Astrocyte of the cerebellum (primary cell): ENCODE results near the gene ANKRD10.

Experiments
- DNase-seq: peaks from one replicate; pipeline ENCODE4 v3.0.0-alpha.2; 2011; ENCODE audit warnings: low read depth
- H3K4me3 ChIP-seq: 2 replicates; pipeline ENCODE4 v1.5.1; 2011; ENCODE audit warnings: mild to moderate bottlenecking, low read depth, low read length, moderate library complexity
- CTCF ChIP-seq: IDR thresholded peaks from 2 replicates; pipeline ENCODE4 v1.5.1; 2012; ENCODE audit warnings: low read length, low read depth, moderate library complexity, mild to moderate bottlenecking; ENCODE audit errors: missing control alignments
- in situ Hi-C: cut with HindIII; loops from 2 replicates; pipeline ENCODE4 v1.10.0; 2017; ENCODE audit warnings: low sequenced_read_pairs

The ANKRD10 gene

GRCh38 chr13:110872768-110873638 lies 41.9 kb downstream of the ANKRD10 start:
- in situ Hi-C loops, result no loop called here
- no peak overlapping the region for H3K4me3 ChIP-seq

GRCh38 chr13:110872034-110872767 lies 42.7 kb downstream of the ANKRD10 start:
- H3K4me3 ChIP-seq, result no peak overlapping the region
- DNase-seq, result no peak
- in situ Hi-C loops, result no loop called here
- no peak for TF ChIP-seq CTCF

More at GRCh38 chr13:110872768-110873638, 41.9 kb downstream of the ANKRD10 start:
- DNase-seq, result no peak
- no peak for TF ChIP-seq CTCF

- in situ Hi-C loops, result loop anchor here (5.0 kb wide), 1 partner anchor 58 kb away; no protein-coding TSS in a partner anchor
- TF ChIP-seq CTCF, result no peak
- H3K4me3 ChIP-seq, result peak overlapping the region; percentile 27
- DNase-seq, result peak; percentile 100
These were observed 44.8 kb downstream of the ANKRD10 start for GRCh38 chr13:110869805-110870706.

GRCh38 chr13:110869231-110869804 lies 45.6 kb downstream of the ANKRD10 start:
- in situ Hi-C loops, result loop anchor here (5.0 kb wide), 1 partner anchor 57 kb away; no protein-coding TSS in a partner anchor
- TF ChIP-seq CTCF, result no peak
- no peak for DNase-seq
- peak overlapping the region; percentile 27 for H3K4me3 ChIP-seq

- no peak overlapping the region for H3K4me3 ChIP-seq
- in situ Hi-C loops, result loop anchor here (5.0 kb wide), 1 partner anchor 56 kb away; no protein-coding TSS in a partner anchor
- DNase-seq, result no peak
- TF ChIP-seq CTCF, result no peak
These were observed 46.1 kb downstream of the ANKRD10 start for GRCh38 chr13:110868720-110869119.

GRCh38 chr13:110867380-110867779 lies 47.5 kb downstream of the ANKRD10 start:
- DNase-seq, result no peak
- H3K4me3 ChIP-seq, result no peak overlapping the region
- in situ Hi-C loops, result loop anchor here (5.0 kb wide), 1 partner anchor 55 kb away; no protein-coding TSS in a partner anchor
- TF ChIP-seq CTCF, result no peak
